K562 (cell line): ENCODE measurements around the gene ZNF740.

Experiments
- FOS ChIP-seq: IDR thresholded peaks from 3 replicates; pipeline ENCODE4 v1.6.1; 2011; ENCODE audit not compliant: insufficient read length; ENCODE audit errors: extremely low read depth
- JUNB ChIP-seq: fragments of 450-650 bp; formaldehyde crosslinking; conservative IDR thresholded peaks from 2 replicates; pipeline ENCODE4 v1.4.0; 2020; ENCODE audit warnings: mild to moderate bottlenecking
- NFE2L1 ChIP-seq: fragments of 450-650 bp; IDR thresholded peaks from 2 replicates; pipeline ENCODE4 v1.6.1; 2016; ENCODE audit warnings: missing genetic modification characterization, low read depth, mild to moderate bottlenecking, missing compliant biosample characterization, moderate library complexity, borderline replicate concordance
- POLR2A ChIP-seq: fragments of 450-650 bp; conservative IDR thresholded peaks from 2 replicates; pipeline ENCODE4 v1.6.1; 2016
- POLR2AphosphoS5 ChIP-seq: IDR thresholded peaks from 2 replicates; pipeline ENCODE4 v1.6.1; 2011; ENCODE audit warnings: mild to moderate bottlenecking, low read depth, low read length, moderate library complexity; ENCODE audit not compliant: control insufficient read depth, insufficient read depth
- SPI1 ChIP-seq: IDR thresholded peaks from 2 replicates; pipeline ENCODE4 v1.6.1; 2011; ENCODE audit warnings: low read depth, low read length, control low read depth, borderline replicate concordance
- XRCC5 ChIP-seq: fragments of 200-400 bp; formaldehyde crosslinking; IDR thresholded peaks from 2 replicates; pipeline ENCODE4 v1.6.1; 2017; ENCODE audit warnings: low read depth, mild to moderate bottlenecking, low read length
- YY1 ChIP-seq, 3 experiments: IDR thresholded peaks; 2 replicates each; pipeline ENCODE4 v1.6.1; 2011; ENCODE audit warnings: low read length in 2 of 3, mild to moderate bottlenecking in 2 of 3, moderate library complexity in 2 of 3, borderline replicate concordance in 1 of 3, control low read depth in 1 of 3, low read depth in 1 of 3; ENCODE audit not compliant: insufficient read depth in 3 of 3, insufficient replicate concordance in 2 of 3, control insufficient read depth in 1 of 3, insufficient read length in 1 of 3; ENCODE audit errors: extremely low read depth in 1 of 3
- ZNF316 ChIP-seq: fragments of 450-650 bp; IDR thresholded peaks from 2 replicates; pipeline ENCODE4 v1.6.1; 2016
- TF ChIP-seq, protein P1 (sequence below): fragments of 150-350 bp; IDR thresholded peaks from 2 replicates; pipeline ENCODE4 v1.6.1; 2014; ENCODE audit warnings: low read depth, mild to moderate bottlenecking, low read length, borderline replicate concordance
- TF ChIP-seq, protein P2 (sequence below), 3 experiments: IDR thresholded peaks in 2 of 3; conservative IDR thresholded peaks in 1 of 3; 2 replicates each; pipeline ENCODE4 v1.5.1; 2011 to 2012; ENCODE audit warnings: low read length in 3 of 3, mild to moderate bottlenecking in 3 of 3, control low read depth in 2 of 3, improper control_type of control experiment in 1 of 3, inconsistent platforms in 1 of 3, low read depth in 1 of 3, mixed read lengths in 1 of 3, moderate library complexity in 1 of 3; ENCODE audit not compliant: insufficient read depth in 2 of 3

DNA sequence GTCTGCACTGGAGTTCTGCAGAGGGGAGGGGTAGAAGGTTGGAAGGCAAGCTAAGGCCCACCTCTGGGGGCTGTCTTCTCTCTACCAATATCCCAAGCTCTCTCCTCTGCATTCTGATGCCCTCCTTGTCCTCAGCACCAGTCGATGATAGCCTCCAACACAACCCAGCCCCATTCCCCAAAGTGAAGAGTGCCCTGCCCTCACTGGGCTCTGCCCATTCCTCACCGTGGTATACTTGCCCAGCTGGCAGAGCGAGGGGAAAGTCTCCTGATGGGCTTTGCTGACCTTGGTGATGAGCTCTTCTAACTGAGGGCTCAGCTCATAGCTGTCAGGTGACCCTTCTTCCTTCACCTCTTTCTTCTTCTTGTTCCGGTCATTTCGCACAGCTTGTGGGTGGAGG lies 33.7 kb downstream of the ZNF740 start:
- TF ChIP-seq XRCC5, result no peak
- TF ChIP-seq NFE2L1 (tag), result no peak
- TF ChIP-seq, protein P1, sequence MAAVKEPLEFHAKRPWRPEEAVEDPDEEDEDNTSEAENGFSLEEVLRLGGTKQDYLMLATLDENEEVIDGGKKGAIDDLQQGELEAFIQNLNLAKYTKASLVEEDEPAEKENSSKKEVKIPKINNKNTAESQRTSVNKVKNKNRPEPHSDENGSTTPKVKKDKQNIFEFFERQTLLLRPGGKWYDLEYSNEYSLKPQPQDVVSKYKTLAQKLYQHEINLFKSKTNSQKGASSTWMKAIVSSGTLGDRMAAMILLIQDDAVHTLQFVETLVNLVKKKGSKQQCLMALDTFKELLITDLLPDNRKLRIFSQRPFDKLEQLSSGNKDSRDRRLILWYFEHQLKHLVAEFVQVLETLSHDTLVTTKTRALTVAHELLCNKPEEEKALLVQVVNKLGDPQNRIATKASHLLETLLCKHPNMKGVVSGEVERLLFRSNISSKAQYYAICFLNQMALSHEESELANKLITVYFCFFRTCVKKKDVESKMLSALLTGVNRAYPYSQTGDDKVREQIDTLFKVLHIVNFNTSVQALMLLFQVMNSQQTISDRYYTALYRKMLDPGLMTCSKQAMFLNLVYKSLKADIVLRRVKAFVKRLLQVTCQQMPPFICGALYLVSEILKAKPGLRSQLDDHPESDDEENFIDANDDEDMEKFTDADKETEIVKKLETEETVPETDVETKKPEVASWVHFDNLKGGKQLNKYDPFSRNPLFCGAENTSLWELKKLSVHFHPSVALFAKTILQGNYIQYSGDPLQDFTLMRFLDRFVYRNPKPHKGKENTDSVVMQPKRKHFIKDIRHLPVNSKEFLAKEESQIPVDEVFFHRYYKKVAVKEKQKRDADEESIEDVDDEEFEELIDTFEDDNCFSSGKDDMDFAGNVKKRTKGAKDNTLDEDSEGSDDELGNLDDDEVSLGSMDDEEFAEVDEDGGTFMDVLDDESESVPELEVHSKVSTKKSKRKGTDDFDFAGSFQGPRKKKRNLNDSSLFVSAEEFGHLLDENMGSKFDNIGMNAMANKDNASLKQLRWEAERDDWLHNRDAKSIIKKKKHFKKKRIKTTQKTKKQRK, result no peak
- TF ChIP-seq ZNF316, result no peak
- no peak for TF ChIP-seq POLR2A
- TF ChIP-seq, protein P2, sequence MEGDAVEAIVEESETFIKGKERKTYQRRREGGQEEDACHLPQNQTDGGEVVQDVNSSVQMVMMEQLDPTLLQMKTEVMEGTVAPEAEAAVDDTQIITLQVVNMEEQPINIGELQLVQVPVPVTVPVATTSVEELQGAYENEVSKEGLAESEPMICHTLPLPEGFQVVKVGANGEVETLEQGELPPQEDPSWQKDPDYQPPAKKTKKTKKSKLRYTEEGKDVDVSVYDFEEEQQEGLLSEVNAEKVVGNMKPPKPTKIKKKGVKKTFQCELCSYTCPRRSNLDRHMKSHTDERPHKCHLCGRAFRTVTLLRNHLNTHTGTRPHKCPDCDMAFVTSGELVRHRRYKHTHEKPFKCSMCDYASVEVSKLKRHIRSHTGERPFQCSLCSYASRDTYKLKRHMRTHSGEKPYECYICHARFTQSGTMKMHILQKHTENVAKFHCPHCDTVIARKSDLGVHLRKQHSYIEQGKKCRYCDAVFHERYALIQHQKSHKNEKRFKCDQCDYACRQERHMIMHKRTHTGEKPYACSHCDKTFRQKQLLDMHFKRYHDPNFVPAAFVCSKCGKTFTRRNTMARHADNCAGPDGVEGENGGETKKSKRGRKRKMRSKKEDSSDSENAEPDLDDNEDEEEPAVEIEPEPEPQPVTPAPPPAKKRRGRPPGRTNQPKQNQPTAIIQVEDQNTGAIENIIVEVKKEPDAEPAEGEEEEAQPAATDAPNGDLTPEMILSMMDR (IDR thresholded peaks at IDR 0.05 in 2 of 3, conservative IDR thresholded peaks at IDR 0.05 in 1 of 3; ENCODE audit: insufficient read depth in 2 of 3, low read depth in 1 of 3, low read length in 3 of 3), result no peak
- TF ChIP-seq YY1 (IDR thresholded peaks at IDR 0.05; ENCODE audit: borderline replicate concordance in 1 of 3, control insufficient read depth in 1 of 3, extremely low read depth in 1 of 3, insufficient read depth in 3 of 3, insufficient read length in 1 of 3, insufficient replicate concordance in 2 of 3, low read depth in 1 of 3, low read length in 2 of 3), result no peak
- TF ChIP-seq SPI1, result no peak
- no peak for TF ChIP-seq JUNB (CRISPR knock-in tag)
- no peak for TF ChIP-seq POLR2AphosphoS5
- no peak for TF ChIP-seq FOS
